Measurements from ENCODE around the gene ACOX1. TPM values are rescaled to one million over a fixed set of nuclear protein-coding genes. Genes with fewer than 3 reads are reported as not detected.

Gene ACOX1
- total and polyA plus RNA-seq, 2 of the 13 experiments (the other 11 are each of a cell fraction or from before 2014, with no cell fraction given), result 86.4 to 120 TPM

GRCh38 chr17:75904749-75905521 is 74.0 kb downstream of the ACOX1 start, which contains the start of gene MRPL38 (continued):
- TF ChIP-seq ZNF597 (CRISPR knock-in tag; IDR thresholded peaks at IDR 0.05) (no peak), SIX1 (CRISPR knock-in tag; IDR thresholded peaks at IDR 0.05; ENCODE audit: borderline replicate concordance) (peak; percentile 53; the same call in 1 of the 2 replicates), EEA1 (CRISPR knock-in tag; IDR thresholded peaks at IDR 0.05; ENCODE audit: borderline replicate concordance) (peak; percentile 82; the same call in 1 of the 2 replicates), CHD2 (IDR thresholded peaks at IDR 0.05; ENCODE audit: low read depth, low read length) (no peak; the same call in 1 of the 2 replicates), CERS6 (CRISPR knock-in tag; IDR thresholded peaks at IDR 0.05) (no peak), FLYWCH1 (CRISPR knock-in tag; IDR thresholded peaks at IDR 0.05) (no peak; the same call in 1 of the 2 replicates), GATAD2A (CRISPR knock-in tag; IDR thresholded peaks at IDR 0.05) (peak; percentile 85), MTF2 (CRISPR knock-in tag; IDR thresholded peaks at IDR 0.05; ENCODE audit: borderline replicate concordance) (peak; percentile 51; the same call in 1 of the 2 replicates), TOE1 (CRISPR knock-in tag; IDR thresholded peaks at IDR 0.05) (peak; percentile 91), ZNF674 (CRISPR knock-in tag; IDR thresholded peaks at IDR 0.05; ENCODE audit: low read depth) (no peak), HOXA7 (CRISPR knock-in tag; IDR thresholded peaks at IDR 0.05) (no peak), MAFK (conservative IDR thresholded peaks at IDR 0.05 in 1 of 2, IDR thresholded peaks at IDR 0.05 in 1 of 2; ENCODE audit: low read length in 2 of 2) (no peak), ZNF878 (CRISPR knock-in tag; IDR thresholded peaks at IDR 0.05) (peak; percentile 93), RORA (CRISPR knock-in tag; IDR thresholded peaks at IDR 0.05) (no peak), RBM39 (IDR thresholded peaks at IDR 0.05; ENCODE audit: low read depth, low read length, poor library complexity, severe bottlenecking) (peak; percentile 45), DNMT3B (CRISPR knock-in tag; conservative IDR thresholded peaks at IDR 0.05) (no peak; the same call in 1 of the 2 replicates), ZNF230 (CRISPR knock-in tag; IDR thresholded peaks at IDR 0.05) (peak; percentile 72; the same call in 1 of the 2 replicates), ZNF282 (IDR thresholded peaks at IDR 0.05; ENCODE audit: partially characterized antibody) (no peak), E2F1 (CRISPR knock-in tag; IDR thresholded peaks at IDR 0.05) (peak; percentile 91), HOXA5 (CRISPR knock-in tag; IDR thresholded peaks at IDR 0.05) (peak; percentile 94), ZNF558 (CRISPR knock-in tag; IDR thresholded peaks at IDR 0.05; ENCODE audit: borderline replicate concordance) (peak; percentile 74; the same call in 1 of the 2 replicates), KDM2A (CRISPR knock-in tag; IDR thresholded peaks at IDR 0.05; ENCODE audit: borderline replicate concordance, low read depth) (peak; percentile 95), STAT5B (CRISPR knock-in tag; IDR thresholded peaks at IDR 0.05) (peak; percentile 71; the same call in 1 of the 2 replicates), MLLT10 (CRISPR knock-in tag; IDR thresholded peaks at IDR 0.05) (no peak), ZNF446 (CRISPR knock-in tag; IDR thresholded peaks at IDR 0.05) (no peak), ZNF317 (CRISPR knock-in tag; IDR thresholded peaks at IDR 0.05) (peak; percentile 91), ZNF496 (CRISPR knock-in tag; IDR thresholded peaks at IDR 0.05; ENCODE audit: insufficient replicate concordance) (no peak), CCDC6 (CRISPR knock-in tag; IDR thresholded peaks at IDR 0.05) (peak; percentile 99)
- TF ChIP-seq, protein P1, sequence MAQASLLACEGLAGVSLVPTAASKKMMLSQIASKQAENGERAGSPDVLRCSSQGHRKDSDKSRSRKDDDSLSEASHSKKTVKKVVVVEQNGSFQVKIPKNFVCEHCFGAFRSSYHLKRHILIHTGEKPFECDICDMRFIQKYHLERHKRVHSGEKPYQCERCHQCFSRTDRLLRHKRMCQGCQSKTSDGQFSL (CRISPR knock-in tag; IDR thresholded peaks at IDR 0.05), result peak; percentile 80
